ENCODE measurements around the gene ADCK1. TPM values are rescaled to one million over a fixed set of nuclear protein-coding genes. Genes with fewer than 3 reads are reported as not detected.

The ADCK1 gene
- total RNA-seq, 2 donors from 2014 or later, result 6.9 to 7.4 TPM

GRCh38 chr14:77864085-77864484 is 64.2 kb downstream of the ADCK1 start:
- Histone ChIP-seq H3K27me3 (ENCODE audit: control insufficient read depth, insufficient read depth, low read length, poor library complexity, severe bottlenecking) (no peaks in the 10 kb centered on the region), H3K9ac (ENCODE audit: extremely low read depth, low read length, poor library complexity, severe bottlenecking) (no peak overlapping the region), H3K4me1 (ENCODE audit: control insufficient read depth, insufficient read depth, low read length) (no peaks in the 10 kb centered on the region), H3K9me3 (ENCODE audit: control insufficient read depth, low read length) (no peaks in the 10 kb centered on the region), H3K27ac (ENCODE audit: low read depth, low read length) (no peak overlapping the region), H3K4me3 (ENCODE audit: low read length) (no peak overlapping the region), H3K36me3 (ENCODE audit: control insufficient read depth, insufficient read depth, low read length) (no peaks in the 10 kb centered on the region)
- 79 to 83% methylated on average over 4 to 6 of the region's 6 CpGs for WGBS, 2 experiments (ENCODE audit: insufficient coverage in 1 of 2, insufficient read length in 1 of 2)
- Mint-ChIP-seq H3K36me3 (ENCODE audit: low read depth) (peaks cover 3% of the 10 kb centered on the region), H3K4me3 (no peak overlapping the region), H3K27me3 (ENCODE audit: insufficient read depth) (no peaks in the 10 kb centered on the region), H3K9me3 (peaks cover 8% of the 10 kb centered on the region), H3K27ac (no peak overlapping the region), H3K4me1 (no peaks in the 10 kb centered on the region)
- no peak for DNase-seq
- TF ChIP-seq CTCF (conservative IDR thresholded peaks at IDR 0.05), result no peak

- no peaks in the 10 kb centered on the region for H3K27me3 ChIP-seq (ENCODE audit: control insufficient read depth, insufficient read depth, low read length, poor library complexity, severe bottlenecking)
- no peak overlapping the region for H3K4me3 Mint-ChIP-seq
- no peaks in the 10 kb centered on the region for H3K4me1 Mint-ChIP-seq
- no peaks in the 10 kb centered on the region for H3K27me3 Mint-ChIP-seq (ENCODE audit: insufficient read depth)
- no peaks in the 10 kb centered on the region for H3K9me3 ChIP-seq (ENCODE audit: control insufficient read depth, low read length)
- H3K4me1 ChIP-seq (ENCODE audit: control insufficient read depth, insufficient read depth, low read length), result no peaks in the 10 kb centered on the region
- TF ChIP-seq CTCF (conservative IDR thresholded peaks at IDR 0.05), result no peak
- no peak overlapping the region for H3K27ac Mint-ChIP-seq
- H3K4me3 ChIP-seq (ENCODE audit: low read length), result no peak overlapping the region
- H3K9me3 Mint-ChIP-seq, result peaks cover 8% of the 10 kb centered on the region
- H3K27ac ChIP-seq (ENCODE audit: low read depth, low read length), result no peak overlapping the region
- H3K36me3 ChIP-seq (ENCODE audit: control insufficient read depth, insufficient read depth, low read length), result no peaks in the 10 kb centered on the region
- peaks cover 3% of the 10 kb centered on the region for H3K36me3 Mint-ChIP-seq (ENCODE audit: low read depth)
- no peak for DNase-seq
- no peak overlapping the region for H3K9ac ChIP-seq (ENCODE audit: extremely low read depth, low read length, poor library complexity, severe bottlenecking)
- 88 to 90% methylated on average over 1 of the region's 1 CpG for WGBS, 2 experiments (ENCODE audit: insufficient coverage in 1 of 2, insufficient read length in 1 of 2)
Observed at GRCh38 chr14:77864580-77864979, 64.7 kb downstream of the ADCK1 start.

GRCh38 chr14:77865455-77865854 is 65.5 kb downstream of the ADCK1 start:
- Histone ChIP-seq H3K9ac (ENCODE audit: extremely low read depth, low read length, poor library complexity, severe bottlenecking) (no peak overlapping the region), H3K27me3 (ENCODE audit: control insufficient read depth, insufficient read depth, low read length, poor library complexity, severe bottlenecking) (no peaks in the 10 kb centered on the region), H3K36me3 (ENCODE audit: control insufficient read depth, insufficient read depth, low read length) (no peaks in the 10 kb centered on the region), H3K4me1 (ENCODE audit: control insufficient read depth, insufficient read depth, low read length) (no peaks in the 10 kb centered on the region), H3K27ac (ENCODE audit: low read depth, low read length) (no peak overlapping the region), H3K4me3 (ENCODE audit: low read length) (no peak overlapping the region), H3K9me3 (ENCODE audit: control insufficient read depth, low read length) (no peaks in the 10 kb centered on the region)
- no peak for TF ChIP-seq CTCF (conservative IDR thresholded peaks at IDR 0.05)
- Mint-ChIP-seq H3K27me3 (ENCODE audit: insufficient read depth) (no peaks in the 10 kb centered on the region), H3K36me3 (ENCODE audit: low read depth) (peaks cover 3% of the 10 kb centered on the region), H3K27ac (no peak overlapping the region), H3K4me1 (no peaks in the 10 kb centered on the region), H3K4me3 (no peak overlapping the region), H3K9me3 (peaks cover 8% of the 10 kb centered on the region)
- DNase-seq, result no peak
- 95 to 97% methylated on average over 5 of the region's 6 CpGs for WGBS, 2 experiments (ENCODE audit: insufficient coverage in 1 of 2, insufficient read length in 1 of 2)
